HG03439 (cell line): ENCODE measurements around the gene GCNT2.
"Not testable (repeated sequence)": the region's sequence is repeated elsewhere in the genome, so short reads cannot be mapped to it uniquely, and the experiment has no call there.

ENCODE experiments used
- ATAC-seq: cut with Tn5 transposase; IDR thresholded peaks from one replicate; pipeline ENCODE4 v1.9.1; 2021; ENCODE audit warnings: mild to moderate bottlenecking, moderate library complexity; ENCODE audit not compliant: unreplicated experiment

GCNT2 gene

DNA sequence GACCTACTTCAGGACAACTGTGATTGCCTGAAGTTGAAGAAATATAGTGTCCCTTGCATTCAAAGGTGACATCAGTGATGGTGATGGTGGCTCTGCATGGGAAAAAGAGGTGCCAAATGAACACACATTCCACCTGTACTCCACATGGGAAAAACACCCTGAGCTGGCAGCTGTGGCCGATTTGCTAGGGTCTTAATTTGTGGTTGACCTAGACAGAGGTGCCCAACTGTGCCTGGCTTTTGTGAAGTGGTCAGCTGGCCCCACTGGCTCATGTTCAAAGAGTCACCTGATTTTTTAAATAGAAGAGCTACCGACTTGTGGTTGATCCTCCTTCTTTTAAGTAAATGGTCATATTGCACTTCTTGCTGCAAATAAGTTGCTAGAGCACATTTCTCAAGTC, 7.6 kb upstream of the GCNT2 start:
- ATAC-seq: no peak

DNA sequence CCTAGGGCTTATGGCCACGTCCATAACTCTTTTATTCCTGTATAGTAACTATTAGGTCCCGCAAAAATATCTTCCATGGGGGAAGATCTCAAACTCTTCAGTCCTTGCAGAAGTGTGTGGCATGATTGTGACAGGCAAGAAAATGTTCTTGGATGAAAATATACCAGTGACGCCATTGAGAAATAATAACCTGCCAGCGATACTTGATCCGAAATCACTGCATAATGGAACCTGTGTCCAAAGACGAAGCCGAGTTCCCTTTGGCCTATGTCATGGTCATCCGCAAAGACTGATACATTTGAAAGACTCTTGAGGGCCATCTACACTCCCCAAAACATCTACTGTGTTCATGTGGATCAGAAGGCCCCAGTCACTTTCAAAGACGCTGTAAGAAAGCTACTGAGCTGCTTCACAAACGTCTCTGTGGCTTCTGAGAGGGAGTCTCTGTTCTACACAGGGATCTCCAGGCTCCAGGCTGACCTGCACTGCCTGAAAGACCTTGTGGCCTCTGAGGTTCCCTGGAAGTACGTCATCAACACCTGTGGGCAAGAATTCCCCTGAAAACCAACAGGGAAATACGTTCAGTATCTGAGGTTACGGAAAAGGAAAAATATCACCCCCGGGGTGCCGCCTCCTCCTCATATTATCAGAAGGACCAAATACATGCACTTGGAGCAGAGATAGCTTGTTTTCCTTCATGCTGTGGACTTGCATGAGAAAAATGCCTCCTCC, 6.9 kb upstream of the GCNT2 start:
- ATAC-seq: no peak

DNA sequence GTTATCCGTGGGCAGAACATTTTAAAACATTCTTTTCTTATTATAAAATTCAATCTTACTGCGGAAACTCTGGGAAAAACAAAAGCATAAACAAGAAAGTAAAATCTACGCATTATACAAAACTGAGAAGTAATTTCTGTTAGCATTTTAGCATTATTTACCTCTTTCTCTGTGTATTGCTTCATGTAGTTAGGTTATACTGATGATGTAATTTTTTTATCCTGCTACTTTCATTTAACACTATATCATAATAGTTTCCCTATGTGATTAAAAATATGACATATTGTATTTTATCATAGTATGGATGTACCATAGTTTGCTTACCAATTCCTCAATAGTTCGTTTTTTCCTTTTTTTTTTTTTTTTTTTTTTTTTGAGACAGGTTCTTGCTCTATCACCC, 4.2 kb upstream of the GCNT2 start:
- ATAC-seq: no peak

DNA sequence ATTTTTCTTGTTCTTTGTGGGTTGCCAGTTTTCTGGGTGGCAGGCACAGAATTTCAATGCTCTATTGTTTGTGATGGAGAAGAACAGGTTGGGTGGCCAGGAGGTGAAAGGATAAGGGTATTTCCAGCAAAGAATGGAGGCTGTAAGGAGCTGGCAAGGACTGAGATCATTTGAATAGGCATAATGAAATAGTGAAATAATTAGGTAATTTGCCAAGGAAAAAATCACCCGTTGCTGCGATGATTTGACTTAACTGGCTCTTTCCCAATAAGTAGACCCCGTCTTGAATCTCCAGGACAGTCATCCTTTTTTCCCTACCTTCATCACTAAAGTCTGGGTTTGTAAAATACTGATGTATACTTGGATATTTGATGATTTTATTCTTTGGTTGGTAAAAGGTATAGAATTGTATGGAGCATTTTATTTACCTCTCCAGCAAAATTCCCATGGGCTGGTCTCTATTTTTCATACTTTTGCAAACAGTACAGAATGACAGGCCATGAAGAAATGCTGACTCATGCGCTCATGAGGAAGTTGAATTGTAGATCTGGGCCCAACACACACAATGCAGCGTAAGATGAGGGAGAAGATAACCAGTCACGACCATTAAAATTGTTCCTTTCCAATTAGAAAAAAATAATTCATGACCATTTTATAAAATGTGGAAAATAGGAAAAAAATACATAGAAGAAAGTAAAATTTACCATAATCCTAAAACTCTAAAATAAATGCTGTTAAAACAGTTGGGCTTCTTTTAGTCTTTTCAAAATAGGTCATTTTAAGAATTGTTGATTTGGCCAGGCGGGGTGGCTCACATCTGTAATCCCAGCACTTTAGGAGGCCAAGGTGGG, 2.4 kb upstream of the GCNT2 start:
- ATAC-seq: no peak

DNA sequence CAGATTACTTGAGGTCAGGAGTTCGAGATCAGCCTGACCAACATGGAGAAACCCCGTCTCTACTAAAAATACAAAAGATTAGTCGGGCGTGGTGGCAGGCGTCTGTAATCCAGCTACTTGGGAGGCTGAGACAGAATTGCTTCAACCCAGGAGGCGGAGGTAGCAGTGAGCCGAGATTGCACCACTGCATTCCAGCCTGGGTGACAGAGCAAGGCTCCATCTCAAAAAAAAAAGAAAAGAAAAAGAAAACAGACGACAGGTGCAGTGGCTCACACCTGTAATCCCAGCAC, 1.8 kb upstream of the GCNT2 start:
- not testable (repeated sequence) for ATAC-seq

DNA sequence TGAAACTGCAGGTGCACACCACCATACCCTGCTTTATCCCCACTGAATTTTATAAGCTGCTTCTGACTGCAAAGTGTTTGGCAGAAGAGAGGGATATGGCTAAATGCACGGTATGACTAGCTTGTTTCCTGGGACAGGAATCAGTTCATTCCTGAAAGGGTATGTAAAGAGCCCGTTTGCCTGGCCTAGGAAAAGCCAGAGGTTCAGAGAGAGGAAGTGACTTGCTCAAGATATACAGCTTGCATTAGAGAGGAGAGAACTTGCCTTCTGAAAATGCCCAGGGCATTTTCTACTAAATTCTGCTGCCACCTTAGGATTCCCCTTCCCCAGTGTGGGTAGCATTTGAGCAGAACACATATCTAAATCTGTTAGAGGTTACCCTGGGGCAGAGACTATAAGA, 683 bp upstream of the GCNT2 start:
- no peak for ATAC-seq

DNA sequence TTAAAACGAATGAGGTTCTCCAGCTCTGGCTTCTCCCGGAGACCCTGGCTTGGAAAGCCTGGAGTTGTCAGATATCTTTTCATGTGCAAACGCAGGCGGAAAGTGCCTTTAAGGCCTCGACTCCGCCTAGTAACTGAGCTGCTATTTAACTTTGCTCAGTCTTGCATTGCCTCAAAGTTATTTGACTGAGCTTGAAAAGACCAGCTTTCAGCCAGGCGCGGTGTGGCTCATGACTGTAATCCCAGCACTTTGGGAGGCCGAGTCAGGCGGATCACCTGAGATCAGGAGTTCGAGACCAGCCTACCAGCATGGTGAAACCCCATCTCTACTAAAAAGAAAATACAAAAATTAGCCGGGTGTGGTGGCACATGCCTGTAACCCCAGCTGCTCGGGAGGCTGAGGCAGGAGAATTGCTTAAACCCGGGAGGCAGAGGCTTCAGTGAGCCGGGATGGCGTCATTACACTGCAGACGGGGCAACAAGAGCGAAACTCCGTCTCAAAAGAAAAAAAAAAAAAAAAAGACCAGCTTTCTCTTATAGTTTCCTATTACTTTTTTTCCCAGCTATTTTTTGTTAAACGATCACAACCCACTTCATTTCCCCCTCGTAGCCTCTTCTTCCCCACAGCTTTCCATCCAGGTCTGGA, 1.9 kb downstream of the GCNT2 start:
- ATAC-seq: no peak

DNA sequence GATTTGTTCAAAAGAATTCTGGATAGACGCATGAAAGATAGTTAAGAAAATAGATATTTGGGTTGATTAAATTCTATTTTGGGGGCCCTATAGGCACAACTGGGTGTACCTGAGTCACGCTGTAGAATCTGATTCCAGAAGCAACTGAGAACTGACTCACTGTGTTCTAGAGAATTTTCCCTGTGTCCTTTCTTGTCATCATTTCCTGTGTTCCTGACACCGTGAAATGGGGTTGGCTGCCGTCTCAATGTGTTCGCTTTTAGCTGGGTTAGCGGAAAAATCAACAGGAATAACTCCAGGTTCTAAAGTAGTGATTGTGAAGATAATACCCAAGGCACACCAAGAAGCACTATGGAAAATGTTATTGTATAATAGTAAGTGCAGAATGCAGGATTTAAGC, 5.0 kb downstream of the GCNT2 start:
- no peak for ATAC-seq

DNA sequence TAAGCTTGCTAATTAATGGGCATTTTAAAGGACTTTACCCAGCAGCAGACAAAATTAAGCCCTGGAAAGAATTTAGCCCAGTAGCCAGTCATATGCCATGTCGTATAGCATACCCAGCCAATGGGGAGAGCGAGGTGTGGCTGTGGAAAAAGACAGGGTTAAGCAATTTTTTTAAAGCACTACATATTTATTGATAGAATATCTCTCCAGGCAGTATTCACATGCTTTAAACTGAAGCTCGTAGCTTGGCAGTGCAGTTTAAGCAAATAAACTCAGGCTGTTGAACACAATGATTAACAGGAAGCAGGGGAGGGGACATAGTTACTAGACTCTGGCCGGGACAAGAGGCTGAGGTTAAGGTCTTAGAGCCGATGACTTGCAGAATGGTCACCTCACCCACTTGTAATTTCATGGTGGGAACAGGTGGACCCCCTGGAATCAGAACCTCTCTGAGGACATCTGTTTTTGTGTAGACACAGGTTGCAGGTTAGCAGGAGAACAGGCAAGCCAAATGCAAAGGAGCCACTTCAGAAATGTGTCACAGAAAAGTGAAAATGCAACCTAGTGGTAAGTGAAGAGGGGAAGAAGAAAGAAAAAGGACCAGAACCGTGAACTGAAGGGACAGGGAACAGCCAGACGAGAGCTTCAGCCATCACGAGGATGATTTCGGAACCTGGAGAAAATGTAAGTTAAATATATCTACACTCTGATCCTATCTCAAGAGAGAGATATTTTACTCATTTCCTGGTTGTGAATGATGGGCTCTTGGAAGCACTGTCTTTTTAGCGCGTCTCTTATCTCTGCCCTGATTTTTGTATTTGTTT, 7.2 kb downstream of the GCNT2 start:
- ATAC-seq: peak; percentile 56

DNA sequence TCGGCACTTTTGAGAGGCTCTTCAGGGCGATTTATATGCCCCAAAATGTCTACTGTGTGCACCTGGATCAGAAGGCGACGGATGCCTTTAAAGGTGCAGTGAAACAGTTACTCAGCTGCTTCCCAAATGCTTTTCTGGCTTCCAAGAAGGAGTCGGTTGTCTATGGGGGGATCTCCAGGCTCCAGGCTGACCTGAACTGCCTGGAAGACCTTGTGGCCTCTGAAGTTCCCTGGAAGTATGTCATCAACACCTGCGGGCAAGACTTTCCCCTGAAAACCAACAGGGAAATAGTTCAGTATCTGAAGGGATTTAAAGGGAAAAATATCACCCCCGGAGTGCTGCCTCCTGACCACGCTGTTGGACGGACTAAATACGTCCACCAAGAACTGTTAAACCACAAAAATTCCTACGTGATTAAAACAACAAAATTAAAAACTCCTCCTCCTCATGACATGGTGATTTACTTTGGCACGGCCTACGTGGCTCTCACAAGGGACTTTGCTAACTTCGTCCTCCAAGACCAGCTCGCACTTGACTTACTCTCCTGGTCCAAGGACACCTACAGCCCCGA, 8.2 kb downstream of the GCNT2 start:
- no peak for ATAC-seq

DNA sequence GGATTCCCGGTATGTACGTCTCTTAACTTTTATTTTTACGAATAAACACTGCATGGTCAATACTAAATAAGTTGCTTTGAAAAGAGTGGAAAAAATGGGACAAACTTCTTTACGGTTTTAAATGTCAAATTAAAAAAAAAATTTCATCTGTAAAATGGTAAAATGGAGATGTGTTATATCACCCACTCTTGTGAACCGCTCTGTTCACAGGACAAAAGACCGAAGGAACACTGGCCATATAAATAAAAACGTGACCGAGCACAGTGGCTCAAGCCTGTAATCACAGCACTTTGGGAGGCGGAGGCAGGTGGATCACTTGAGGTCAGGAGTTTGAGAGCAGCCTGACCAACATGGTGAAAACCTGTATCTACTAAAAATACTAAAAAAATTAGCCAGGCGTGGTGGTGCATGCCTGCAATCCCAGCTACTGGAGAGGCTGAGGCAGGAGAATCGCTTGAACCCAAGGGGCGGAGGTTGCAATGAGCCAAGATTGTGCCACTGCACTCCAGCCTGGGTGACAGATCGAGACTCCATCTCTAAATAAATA, 8.8 kb downstream of the GCNT2 start:
- not testable (repeated sequence) for ATAC-seq

DNA sequence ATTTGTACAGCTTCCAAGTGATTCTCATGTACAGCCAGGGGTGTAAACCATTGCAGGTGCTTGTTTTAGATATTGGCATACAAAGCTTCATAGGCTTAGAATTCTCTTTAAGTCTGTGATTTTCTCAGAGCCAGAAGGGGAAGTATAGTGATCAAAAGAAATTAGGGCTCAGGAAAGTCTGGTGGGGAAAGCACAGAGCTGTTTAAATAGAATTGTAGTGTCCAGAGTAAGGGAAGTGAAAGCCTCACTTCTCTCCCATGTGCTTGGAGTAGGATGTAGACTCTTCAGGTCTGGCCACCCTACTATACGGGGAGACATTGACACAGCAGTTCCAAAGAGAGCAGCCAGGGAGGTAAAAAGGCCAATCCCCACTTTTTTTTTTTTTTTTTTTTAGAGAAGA, 10.4 kb downstream of the GCNT2 start:
- ATAC-seq: no peak

DNA sequence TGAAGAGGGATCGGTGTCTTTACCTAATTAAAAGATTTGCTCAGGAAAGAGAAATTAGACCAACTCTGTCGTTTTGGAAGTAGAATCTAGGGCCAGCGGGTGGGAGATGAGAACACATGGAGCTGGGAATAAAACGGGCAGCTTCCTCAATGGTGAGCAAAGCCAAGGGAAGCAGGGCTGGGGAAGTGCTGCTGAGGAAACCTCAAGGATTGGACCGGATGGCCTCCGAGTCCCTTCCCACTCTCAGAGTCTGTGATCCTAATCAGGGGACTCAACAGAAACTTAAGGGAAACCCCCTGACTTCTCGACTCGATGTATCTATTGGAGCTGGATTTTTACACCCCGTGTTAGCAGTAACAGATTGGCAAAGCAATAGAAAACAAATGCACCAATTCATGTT, 10.8 kb downstream of the GCNT2 start:
- no peak for ATAC-seq

DNA sequence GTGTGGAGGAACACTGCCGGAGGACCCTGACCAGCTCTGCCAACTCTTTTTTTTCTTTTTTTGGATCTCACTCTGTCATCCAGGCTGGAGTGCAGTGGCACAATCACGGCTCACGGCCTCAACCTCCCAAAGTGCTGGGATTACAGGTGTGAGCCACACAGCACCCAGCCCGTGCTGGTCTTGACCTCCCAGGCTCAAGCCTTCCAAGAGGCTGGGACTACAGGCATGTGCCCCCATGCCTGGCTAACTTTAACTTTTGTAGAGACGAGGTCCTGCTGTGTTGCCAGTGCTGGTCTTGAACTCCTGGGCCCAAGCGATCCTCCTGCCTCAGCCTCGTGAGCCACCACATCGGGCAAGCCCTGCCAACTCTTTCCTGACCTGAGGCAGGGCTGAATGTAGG, 11.2 kb downstream of the GCNT2 start:
- no peak for ATAC-seq

DNA sequence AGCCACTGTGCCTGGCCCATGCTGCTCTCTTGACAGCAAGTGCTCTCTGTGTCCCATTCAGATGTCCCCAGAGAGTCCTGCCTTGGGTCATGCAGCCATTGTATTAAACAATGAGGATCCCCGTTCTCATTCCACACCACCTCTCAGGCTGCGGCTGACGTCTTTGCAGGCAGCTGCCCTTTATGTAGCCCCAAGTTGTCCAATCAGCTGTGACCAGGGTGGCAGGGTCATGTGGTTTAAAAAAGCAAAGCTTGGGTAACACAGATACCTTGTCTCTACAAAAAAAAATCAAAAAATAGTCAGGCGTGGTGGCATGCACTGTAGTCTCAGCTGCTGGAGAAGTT, 13.2 kb downstream of the GCNT2 start:
- peak; percentile 31 for ATAC-seq

DNA sequence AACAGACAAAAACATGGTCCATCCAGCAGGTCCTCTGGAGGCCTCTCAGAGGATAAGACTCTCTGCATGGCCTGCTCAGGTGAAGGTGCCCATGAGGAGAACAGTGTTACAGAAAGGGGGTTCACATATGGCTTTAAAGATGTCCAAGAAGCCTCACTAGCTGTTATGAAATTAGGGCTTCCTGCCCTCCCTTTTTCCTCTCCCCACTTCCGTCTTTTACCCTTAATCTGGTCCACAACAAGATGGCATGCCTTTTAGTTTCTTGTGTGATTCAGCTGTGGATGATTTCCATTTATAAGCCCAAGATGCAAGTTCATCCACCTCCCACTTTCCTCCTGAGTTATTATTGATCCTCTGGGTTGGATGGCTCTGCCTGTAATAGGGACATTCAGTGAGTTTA, 14.0 kb downstream of the GCNT2 start:
- no peak for ATAC-seq

DNA sequence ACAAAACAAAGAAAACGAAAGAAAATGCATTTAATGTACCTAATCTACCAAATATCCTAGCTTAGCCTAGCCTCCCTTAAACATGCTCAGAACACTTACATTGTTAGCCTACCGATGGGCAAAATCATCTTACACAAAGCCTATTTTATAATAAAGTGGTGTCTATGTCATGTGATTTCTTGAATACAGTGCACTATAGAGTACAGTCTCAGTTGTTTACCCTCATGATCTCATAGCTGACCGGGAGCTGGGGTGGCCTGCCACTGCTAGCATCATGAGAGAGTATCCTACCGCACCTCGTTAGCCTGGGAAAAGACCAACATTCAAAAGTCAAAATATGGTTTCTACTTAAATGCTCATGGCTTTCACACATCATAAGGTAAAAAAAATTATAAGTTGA, 16.6 kb downstream of the GCNT2 start:
- no peak for ATAC-seq

DNA sequence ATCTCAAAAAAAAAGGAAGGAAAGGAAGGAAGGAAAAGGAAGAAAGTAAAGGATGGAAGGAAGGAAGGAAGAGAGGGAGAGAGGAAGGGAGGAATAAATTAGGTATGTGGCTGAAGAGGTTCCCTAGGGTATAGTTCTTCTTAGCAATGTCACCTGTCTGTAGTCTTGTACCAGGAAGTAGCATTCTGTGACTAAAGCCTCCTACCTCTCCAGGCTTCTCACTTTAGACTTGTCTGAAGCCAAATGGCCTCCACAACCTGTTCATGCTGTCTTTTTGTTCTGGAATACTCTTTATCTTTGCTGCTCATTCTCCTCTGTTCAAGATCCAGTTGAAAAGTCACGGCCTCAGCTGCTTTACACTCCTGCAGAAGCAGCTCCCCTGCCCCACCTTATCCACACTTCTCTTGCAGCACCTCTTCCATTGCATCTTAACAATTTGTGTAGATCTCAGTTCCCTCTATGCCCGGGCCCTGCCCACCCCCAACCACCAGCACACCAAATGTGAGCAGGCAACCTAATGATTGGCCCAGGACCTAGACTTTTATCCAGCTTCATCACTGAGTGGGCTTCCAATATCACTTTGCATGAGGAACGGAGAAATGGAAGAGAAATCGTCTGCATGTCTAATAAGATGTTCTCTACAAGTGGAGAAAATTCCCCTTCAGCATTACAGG, 19.1 kb downstream of the GCNT2 start:
- ATAC-seq: no peak

DNA sequence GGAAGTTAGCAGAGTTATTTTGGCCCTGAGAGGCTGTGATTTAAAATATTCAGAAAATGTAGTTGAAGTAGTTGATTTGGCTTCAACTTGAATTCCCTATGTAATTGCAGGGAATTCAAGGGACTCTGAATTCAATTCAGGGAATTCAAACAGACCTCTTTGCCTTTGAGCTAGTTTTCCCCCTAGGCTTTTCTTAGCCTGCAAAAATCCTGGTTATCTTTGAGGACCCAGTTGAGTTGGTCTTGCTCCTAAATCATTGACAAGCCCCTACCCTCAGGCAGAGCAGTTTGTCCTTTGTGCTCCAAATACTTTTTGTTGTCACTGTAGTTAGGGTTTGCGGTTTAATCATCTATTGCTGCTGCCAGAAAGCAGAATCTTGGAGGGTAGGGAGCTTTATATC, 20.4 kb downstream of the GCNT2 start:
- no peak for ATAC-seq

DNA sequence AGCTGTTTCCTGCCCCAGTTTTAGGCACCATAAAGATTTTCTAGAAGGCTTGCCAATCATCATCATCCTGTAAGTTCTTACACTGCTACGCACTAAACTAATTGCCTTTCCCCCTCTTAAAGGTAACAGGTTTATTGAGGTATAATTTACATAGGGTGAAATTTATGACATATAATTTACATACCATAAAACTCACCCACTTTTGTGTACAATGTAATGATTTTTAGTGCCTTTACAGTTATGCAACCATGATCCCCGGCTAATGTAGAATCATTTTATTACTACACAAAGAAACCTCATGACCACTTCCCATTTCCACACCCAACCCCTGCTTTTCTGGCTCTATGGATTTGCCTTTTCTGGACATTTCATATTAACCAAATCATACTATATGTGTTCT, 21.1 kb downstream of the GCNT2 start:
- ATAC-seq: no peak
